ENCODE results near the gene A4GNT. TPM values are rescaled to one million over a fixed set of nuclear protein-coding genes. Genes with fewer than 3 reads are reported as not detected.

Gene A4GNT
- total and polyA plus RNA-seq, 11 donors: not detected

GRCh38 chr3:138082992-138083386 lies 49.2 kb downstream of the A4GNT start:
- Histone ChIP-seq H3K4me1 (peaks cover 0 to 6% (median 0%) of the 10 kb centered on the region in 12 donors), H3K9me3 (no peaks in the 10 kb centered on the region), H3K27me3 (no peaks in the 10 kb centered on the region), H3K36me3 (peaks cover 0 to 75% (median 45%) of the 10 kb centered on the region in 9 donors), H3K27ac (peak overlapping the region in 5 of 12 donors; percentile 2 to 48 (median 32)), H3K4me3 (peak overlapping the region in 1 of 12 donors; percentile 8)
- no peak for TF ChIP-seq POLR2A (IDR thresholded peaks at IDR 0.05)
- TF ChIP-seq, protein P1, sequence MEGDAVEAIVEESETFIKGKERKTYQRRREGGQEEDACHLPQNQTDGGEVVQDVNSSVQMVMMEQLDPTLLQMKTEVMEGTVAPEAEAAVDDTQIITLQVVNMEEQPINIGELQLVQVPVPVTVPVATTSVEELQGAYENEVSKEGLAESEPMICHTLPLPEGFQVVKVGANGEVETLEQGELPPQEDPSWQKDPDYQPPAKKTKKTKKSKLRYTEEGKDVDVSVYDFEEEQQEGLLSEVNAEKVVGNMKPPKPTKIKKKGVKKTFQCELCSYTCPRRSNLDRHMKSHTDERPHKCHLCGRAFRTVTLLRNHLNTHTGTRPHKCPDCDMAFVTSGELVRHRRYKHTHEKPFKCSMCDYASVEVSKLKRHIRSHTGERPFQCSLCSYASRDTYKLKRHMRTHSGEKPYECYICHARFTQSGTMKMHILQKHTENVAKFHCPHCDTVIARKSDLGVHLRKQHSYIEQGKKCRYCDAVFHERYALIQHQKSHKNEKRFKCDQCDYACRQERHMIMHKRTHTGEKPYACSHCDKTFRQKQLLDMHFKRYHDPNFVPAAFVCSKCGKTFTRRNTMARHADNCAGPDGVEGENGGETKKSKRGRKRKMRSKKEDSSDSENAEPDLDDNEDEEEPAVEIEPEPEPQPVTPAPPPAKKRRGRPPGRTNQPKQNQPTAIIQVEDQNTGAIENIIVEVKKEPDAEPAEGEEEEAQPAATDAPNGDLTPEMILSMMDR (IDR thresholded peaks at IDR 0.05): no peak
- no peak for DNase-seq
- no peak for ATAC-seq
- intact Hi-C loops (cut with DNase I): no loop called here

- H3K27ac ChIP-seq: peak overlapping the region in 10 of 12 donors; percentile 14 to 70 (median 42)
- peak overlapping the region in 6 of 12 donors; percentile 7 to 16 (median 10) for H3K4me3 ChIP-seq
- DNase-seq: no peak
- no peaks in the 10 kb centered on the region for H3K9me3 ChIP-seq
- intact Hi-C loops (cut with DNase I): no loop called here
- peaks cover 0 to 75% (median 42%) of the 10 kb centered on the region in 9 donors for H3K36me3 ChIP-seq
- WGBS, 4 donors: 61 to 76% (median 70%) methylated on average over 7 to 8 of the region's 8 CpGs
- H3K27me3 ChIP-seq: no peaks in the 10 kb centered on the region
- no peak for TF ChIP-seq POLR2A (IDR thresholded peaks at IDR 0.05)
- TF ChIP-seq, protein P1 (IDR thresholded peaks at IDR 0.05): no peak
- H3K4me1 ChIP-seq: peaks cover 0 to 6% (median 0%) of the 10 kb centered on the region in 12 donors
- ATAC-seq: peak; percentile 48 to 83 (median 72)
These were observed 49.9 kb downstream of the A4GNT start for GRCh38 chr3:138082085-138082991.

DNA sequence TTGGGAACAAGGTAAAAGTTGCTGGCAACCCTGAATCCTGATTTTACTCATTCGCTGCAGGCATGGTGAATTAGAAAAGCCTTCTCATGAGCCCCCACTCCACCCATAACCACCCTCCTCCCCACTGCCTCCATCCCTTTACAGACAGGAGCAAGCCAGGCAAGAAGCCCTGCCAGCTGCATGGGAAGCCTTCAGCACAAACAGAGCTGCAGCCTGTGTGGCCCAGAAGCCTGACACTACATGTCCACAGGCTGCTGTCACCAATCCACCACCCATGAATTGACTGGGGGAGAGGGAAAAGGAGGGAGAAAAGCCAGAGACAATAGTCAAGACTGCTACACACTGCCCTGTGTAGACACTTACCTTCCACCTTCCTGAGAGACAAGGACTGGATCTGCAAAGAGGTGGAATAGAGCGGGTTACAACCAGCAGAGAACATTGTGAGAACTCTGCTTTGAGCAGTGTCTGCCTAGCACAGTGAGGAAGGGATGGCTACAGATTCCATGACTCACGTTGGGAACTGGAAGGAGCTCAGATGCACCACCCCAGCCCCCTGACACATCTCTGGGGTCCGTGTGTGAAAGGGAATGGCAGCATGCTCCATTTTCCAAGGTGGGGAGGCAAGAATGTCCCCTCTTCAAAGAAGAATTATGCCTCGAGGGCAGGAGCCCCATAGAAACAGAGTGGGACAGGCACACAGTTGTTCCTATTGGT lies 50.7 kb downstream of the A4GNT start:
- H3K27me3 ChIP-seq: no peaks in the 10 kb centered on the region
- H3K27ac ChIP-seq: peak overlapping the region in 7 of 12 donors; percentile 14 to 70 (median 48)
- no peak for TF ChIP-seq POLR2A (IDR thresholded peaks at IDR 0.05)
- TF ChIP-seq, protein P1 (IDR thresholded peaks at IDR 0.05): no peak
- DNase-seq (no peak), ATAC-seq (peak in 3 of 4 donors; percentile 53 to 69 (median 64))
- intact Hi-C loops (cut with DNase I): no loop called here
- peak overlapping the region in 3 of 12 donors; percentile 7 to 14 (median 12) for H3K4me3 ChIP-seq
- peaks cover 0 to 74% (median 42%) of the 10 kb centered on the region in 9 donors for H3K36me3 ChIP-seq
- 68 to 91% (median 80%) methylated on average over 5 of the region's 5 CpGs for WGBS, 4 donors
- H3K4me1 ChIP-seq: peaks cover 0 to 6% (median 0%) of the 10 kb centered on the region in 12 donors
- H3K9me3 ChIP-seq: no peaks in the 10 kb centered on the region

- DNase-seq: no peak
- Histone ChIP-seq H3K36me3 (peaks cover 0 to 80% (median 42%) of the 10 kb centered on the region in 9 donors), H3K27ac (no peak overlapping the region), H3K4me3 (no peak overlapping the region), H3K4me1 (peaks cover 0 to 6% (median 0%) of the 10 kb centered on the region in 12 donors), H3K27me3 (no peaks in the 10 kb centered on the region), H3K9me3 (no peaks in the 10 kb centered on the region)
- 87 to 97% (median 91%) methylated on average over 5 of the region's 5 CpGs for WGBS, 4 donors
- no peak for ATAC-seq
- TF ChIP-seq, protein P1 (IDR thresholded peaks at IDR 0.05): no peak
- TF ChIP-seq POLR2A (IDR thresholded peaks at IDR 0.05): no peak
- intact Hi-C loops (cut with DNase I): no loop called here
These were observed 52.3 kb downstream of the A4GNT start for GRCh38 chr3:138079901-138080300.
